NCI-H1048 (cell line): ENCODE results near the gene ARRB1.
"Not testable (repeated sequence)": the region's sequence is repeated elsewhere in the genome, so short reads cannot be mapped to it uniquely, and the experiment has no call there.

Source experiments
- DNase-seq: peaks from one replicate; lab custom pipeline; 2025; lab: John Stamatoyannopoulos, UW

ARRB1 gene

GRCh38 chr11:75320643-75321042 is 30.8 kb downstream of the ARRB1 start:
- DNase-seq = no peak

GRCh38 chr11:75320046-75320618 is 31.3 kb downstream of the ARRB1 start:
- DNase-seq = no peak

- DNase-seq = no peak
Observed at GRCh38 chr11:75319035-75319877, 32.2 kb downstream of the ARRB1 start.

- DNase-seq = no peak
Observed at GRCh38 chr11:75317446-75318122, 33.9 kb downstream of the ARRB1 start.

GRCh38 chr11:75315439-75315805 is 36.0 kb downstream of the ARRB1 start:
- no peak for DNase-seq

- no peak for DNase-seq
Observed at GRCh38 chr11:75314771-75315438, 36.6 kb downstream of the ARRB1 start.

- no peak for DNase-seq
Observed at GRCh38 chr11:75313513-75314272, 37.8 kb downstream of the ARRB1 start.

GRCh38 chr11:75312346-75312745 is 39.1 kb downstream of the ARRB1 start:
- DNase-seq = no peak

- no peak for DNase-seq
Observed at GRCh38 chr11:75311858-75312288, 39.6 kb downstream of the ARRB1 start.

GRCh38 chr11:75308986-75309385 is 42.5 kb downstream of the ARRB1 start:
- no peak for DNase-seq

- DNase-seq = no peak
Observed at GRCh38 chr11:75308116-75308515, 43.3 kb downstream of the ARRB1 start.

- no peak for DNase-seq
Observed at GRCh38 chr11:75307058-75307457, 44.4 kb downstream of the ARRB1 start.

- DNase-seq = no peak
Observed at GRCh38 chr11:75306529-75306928, 44.9 kb downstream of the ARRB1 start.

- no peak for DNase-seq
Observed at GRCh38 chr11:75305993-75306392, 45.5 kb downstream of the ARRB1 start.

GRCh38 chr11:75305452-75305851 is 46.0 kb downstream of the ARRB1 start:
- no peak for DNase-seq

GRCh38 chr11:75304941-75305340 is 46.5 kb downstream of the ARRB1 start:
- DNase-seq = not testable (repeated sequence)

GRCh38 chr11:75303544-75304224 is 47.8 kb downstream of the ARRB1 start:
- DNase-seq = no peak

GRCh38 chr11:75302371-75302770 is 49.1 kb downstream of the ARRB1 start:
- no peak for DNase-seq

- no peak for DNase-seq
Observed at GRCh38 chr11:75301601-75302345, 49.7 kb downstream of the ARRB1 start.

GRCh38 chr11:75301131-75301530 is 50.3 kb downstream of the ARRB1 start:
- no peak for DNase-seq

- no peak for DNase-seq
Observed at GRCh38 chr11:75298976-75299260, 52.5 kb downstream of the ARRB1 start.
